Measurements from ENCODE around the gene FOXN3. TPM values are rescaled to one million over a fixed set of nuclear protein-coding genes. Genes with fewer than 3 reads are reported as not detected.

Gene FOXN3
- total RNA-seq, 4 donors from 2014 or later = 66.1 to 130 (median 109) TPM

- TF ChIP-seq POLR2AphosphoS5 (IDR thresholded peaks at IDR 0.05) (no peak), EP300 (IDR thresholded peaks at IDR 0.05; ENCODE audit: low read depth) (no peak), POLR2A (IDR thresholded peaks at IDR 0.05) (no peak), CTCF (IDR thresholded peaks at IDR 0.05) (no peak)
- 86% methylated on average over 9 of the region's 9 CpGs; no CpG with 5 or more reads in 1 of the 2 donors for WGBS, 2 donors (ENCODE audit: low coverage in 1 of 2)
- Histone ChIP-seq H3K27ac (peak overlapping the region; percentile 40 to 60 (median 50)), H3K27me3 (no peaks in the 10 kb centered on the region), H3K4me1 (peaks cover 0 to 44% (median 27%) of the 10 kb centered on the region in 4 donors), H3K4me3 (no peak overlapping the region), H3K36me3 (no peaks in the 10 kb centered on the region), H3K9me3 (no peaks in the 10 kb centered on the region)
- intact Hi-C loops (cut with DNase I; ENCODE audit: low total_unique reads) (no loop called here), in situ Hi-C loops (cut with MboI; ENCODE audit: low pct_ligation_motif_present in 1 of 4, low pct_unique_long_range_greater_than_20kb in 1 of 4, low sequenced_read_pairs in 3 of 4) (no loop called here)
- no peak for DNase-seq
Observed at GRCh38 chr14:89339158-89339557, 77.9 kb downstream of the FOXN3 start.

DNA sequence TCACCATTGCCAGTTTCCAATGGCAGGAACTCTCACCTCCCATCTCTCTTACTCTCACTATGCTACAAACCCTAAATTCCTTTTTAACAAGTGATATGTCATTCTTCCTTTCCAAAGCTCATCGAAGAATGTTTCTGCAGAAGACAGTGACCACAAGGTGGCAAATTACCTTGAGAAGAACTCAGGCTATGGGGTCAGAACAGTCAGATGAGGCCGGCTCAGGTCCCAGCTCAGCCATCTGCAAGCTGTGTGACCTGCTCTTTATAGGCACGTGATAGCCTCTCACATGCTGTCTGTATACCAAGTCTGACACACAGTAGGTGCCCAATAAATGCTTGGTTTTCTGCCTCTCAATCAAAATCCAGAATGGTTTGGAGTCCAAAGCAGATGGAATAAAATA, 80.7 kb downstream of the FOXN3 start:
- Histone ChIP-seq H3K4me3 (no peak overlapping the region), H3K36me3 (no peaks in the 10 kb centered on the region), H3K27ac (no peak overlapping the region), H3K27me3 (no peaks in the 10 kb centered on the region), H3K4me1 (peaks cover 0 to 40% (median 27%) of the 10 kb centered on the region in 4 donors), H3K9me3 (no peaks in the 10 kb centered on the region)
- 83 to 86% methylated on average over 1 to 3 of the region's 3 CpGs for WGBS, 2 donors (ENCODE audit: low coverage in 1 of 2)
- in situ Hi-C loops (cut with MboI; ENCODE audit: low pct_ligation_motif_present in 1 of 4, low pct_unique_long_range_greater_than_20kb in 1 of 4, low sequenced_read_pairs in 3 of 4) = no loop called here
- TF ChIP-seq POLR2A (IDR thresholded peaks at IDR 0.05) = no peak
- TF ChIP-seq CTCF (IDR thresholded peaks at IDR 0.05) = peak in 3 of 5 experiments; percentile 6 to 11 (median 11)
- DNase-seq = no peak
- intact Hi-C loops (cut with DNase I; ENCODE audit: low total_unique reads) = no loop called here

- intact Hi-C loops (cut with DNase I; ENCODE audit: low total_unique reads) = no loop called here
- Histone ChIP-seq H3K27me3 (no peaks in the 10 kb centered on the region), H3K4me3 (no peak overlapping the region), H3K36me3 (no peaks in the 10 kb centered on the region), H3K27ac (no peak overlapping the region), H3K4me1 (peaks cover 3 to 20% (median 4%) of the 10 kb centered on the region in 4 donors), H3K9me3 (no peaks in the 10 kb centered on the region)
- in situ Hi-C loops (cut with MboI; ENCODE audit: low pct_ligation_motif_present in 1 of 4, low pct_unique_long_range_greater_than_20kb in 1 of 4, low sequenced_read_pairs in 3 of 4) = no loop called here
- DNase-seq = no peak
- 74 to 93% methylated on average over 3 of the region's 3 CpGs for WGBS, 2 donors (ENCODE audit: low coverage in 1 of 2)
- TF ChIP-seq CTCF (IDR thresholded peaks at IDR 0.05) = no peak
Observed at GRCh38 chr14:89332031-89332430, 85.0 kb downstream of the FOXN3 start.

GRCh38 chr14:89331398-89331797, 85.6 kb downstream of the FOXN3 start:
- intact Hi-C loops (cut with DNase I; ENCODE audit: low total_unique reads) = no loop called here
- no peaks in the 10 kb centered on the region for H3K36me3 ChIP-seq
- in situ Hi-C loops (cut with MboI; ENCODE audit: low pct_ligation_motif_present in 1 of 4, low pct_unique_long_range_greater_than_20kb in 1 of 4, low sequenced_read_pairs in 3 of 4) = no loop called here
- WGBS, 2 donors (ENCODE audit: low coverage in 1 of 2) = 76 to 93% methylated on average over 4 to 5 of the region's 5 CpGs
- DNase-seq = no peak
- no peak overlapping the region for H3K4me3 ChIP-seq
- H3K4me1 ChIP-seq = peaks cover 3 to 20% (median 4%) of the 10 kb centered on the region in 4 donors
- no peaks in the 10 kb centered on the region for H3K27me3 ChIP-seq
- H3K9me3 ChIP-seq = no peaks in the 10 kb centered on the region
- H3K27ac ChIP-seq = no peak overlapping the region
- TF ChIP-seq CTCF (IDR thresholded peaks at IDR 0.05) (no peak), POLR2AphosphoS5 (IDR thresholded peaks at IDR 0.05) (no peak), EP300 (IDR thresholded peaks at IDR 0.05; ENCODE audit: low read depth) (no peak), POLR2A (IDR thresholded peaks at IDR 0.05) (no peak)

Data from transverse colon (tissue), 4 donors.